ENCODE measurements around the gene CDADC1. TPM values are rescaled to one million over a fixed set of nuclear protein-coding genes. Genes with fewer than 3 reads are reported as not detected.

CDADC1 gene
- total RNA-seq, 6 experiments from 2014 or later = 2.2 to 10.1 (median 5.4) TPM

DNA sequence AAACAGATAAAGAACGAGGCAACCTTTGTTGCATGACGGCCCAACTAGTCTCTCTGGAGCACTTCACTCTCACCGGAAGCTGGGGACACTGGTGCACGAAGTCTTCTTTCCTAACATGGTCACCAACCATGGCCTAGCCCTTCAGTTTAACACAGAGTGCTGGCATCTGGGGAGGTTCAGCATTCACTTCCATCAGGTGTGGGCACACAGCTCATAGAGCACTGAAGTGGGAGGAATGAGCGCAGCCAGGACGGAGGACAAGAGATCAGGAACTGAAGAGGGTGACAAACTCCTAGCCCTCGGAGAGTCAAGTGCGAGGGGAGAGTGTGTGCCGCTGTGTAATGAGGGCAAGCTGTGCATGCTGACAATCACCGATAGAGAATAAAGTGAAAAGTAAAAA is 92.4 kb downstream of the CDADC1 start:
- no peaks in the 10 kb centered on the region for H3K36me3 ChIP-seq
- intact Hi-C loops (cut with DNase I) = no loop called here
- no peak for DNase-seq

DNA sequence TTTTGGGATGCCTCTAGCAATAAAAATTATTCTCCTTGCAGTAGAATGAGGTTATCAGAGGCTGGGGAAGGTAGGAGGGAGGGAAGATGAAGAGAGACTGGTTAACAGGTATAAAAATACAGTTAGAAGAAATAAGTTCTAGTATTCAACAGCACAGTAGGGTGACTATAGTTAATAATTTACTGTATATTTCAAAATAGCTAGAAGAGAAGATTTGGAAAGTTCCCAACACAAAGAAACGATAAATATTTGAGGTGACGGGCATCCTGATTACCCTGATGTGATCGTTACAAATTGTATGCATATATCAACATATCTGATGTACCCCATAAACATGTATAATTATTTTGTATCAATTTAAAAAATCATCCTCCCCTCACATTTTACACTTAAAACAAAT is 93.8 kb downstream of the CDADC1 start:
- TF ChIP-seq POLR2A (IDR thresholded peaks at IDR 0.05) = no peak
- TF ChIP-seq, protein P1, sequence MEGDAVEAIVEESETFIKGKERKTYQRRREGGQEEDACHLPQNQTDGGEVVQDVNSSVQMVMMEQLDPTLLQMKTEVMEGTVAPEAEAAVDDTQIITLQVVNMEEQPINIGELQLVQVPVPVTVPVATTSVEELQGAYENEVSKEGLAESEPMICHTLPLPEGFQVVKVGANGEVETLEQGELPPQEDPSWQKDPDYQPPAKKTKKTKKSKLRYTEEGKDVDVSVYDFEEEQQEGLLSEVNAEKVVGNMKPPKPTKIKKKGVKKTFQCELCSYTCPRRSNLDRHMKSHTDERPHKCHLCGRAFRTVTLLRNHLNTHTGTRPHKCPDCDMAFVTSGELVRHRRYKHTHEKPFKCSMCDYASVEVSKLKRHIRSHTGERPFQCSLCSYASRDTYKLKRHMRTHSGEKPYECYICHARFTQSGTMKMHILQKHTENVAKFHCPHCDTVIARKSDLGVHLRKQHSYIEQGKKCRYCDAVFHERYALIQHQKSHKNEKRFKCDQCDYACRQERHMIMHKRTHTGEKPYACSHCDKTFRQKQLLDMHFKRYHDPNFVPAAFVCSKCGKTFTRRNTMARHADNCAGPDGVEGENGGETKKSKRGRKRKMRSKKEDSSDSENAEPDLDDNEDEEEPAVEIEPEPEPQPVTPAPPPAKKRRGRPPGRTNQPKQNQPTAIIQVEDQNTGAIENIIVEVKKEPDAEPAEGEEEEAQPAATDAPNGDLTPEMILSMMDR (IDR thresholded peaks at IDR 0.05) = no peak
- DNase-seq (no peak), ATAC-seq (peak in 2 of 4 donors; percentile 65 to 75)
- 11% methylated on average over 3 of the region's 3 CpGs for WGBS (ENCODE audit: insufficient coverage, low coverage, low lambda C conversion rate, missing lambda C conversion rate)
- H3K27ac ChIP-seq = no peak overlapping the region
- H3K9me3 ChIP-seq = no peaks in the 10 kb centered on the region
- no peak overlapping the region for H3K4me3 ChIP-seq
- H3K27me3 ChIP-seq = no peaks in the 10 kb centered on the region
- no peaks in the 10 kb centered on the region for H3K36me3 ChIP-seq
- H3K4me1 ChIP-seq = peaks cover 0 to 6% (median 0%) of the 10 kb centered on the region in 4 donors
- intact Hi-C loops (cut with DNase I) = no loop called here

More for the DNA sequence above, 92.4 kb downstream of the CDADC1 start:
- 82% methylated on average over 10 of the region's 10 CpGs for WGBS (ENCODE audit: insufficient coverage, low coverage, low lambda C conversion rate, missing lambda C conversion rate)
- no peak for ATAC-seq
- TF ChIP-seq POLR2A (IDR thresholded peaks at IDR 0.05) = no peak
- TF ChIP-seq, protein P1 (IDR thresholded peaks at IDR 0.05) = no peak
- Histone ChIP-seq H3K27ac (no peak overlapping the region), H3K4me3 (no peak overlapping the region), H3K27me3 (no peaks in the 10 kb centered on the region), H3K4me1 (peaks cover 0 to 6% (median 0%) of the 10 kb centered on the region in 4 donors), H3K9me3 (no peaks in the 10 kb centered on the region)

DNA sequence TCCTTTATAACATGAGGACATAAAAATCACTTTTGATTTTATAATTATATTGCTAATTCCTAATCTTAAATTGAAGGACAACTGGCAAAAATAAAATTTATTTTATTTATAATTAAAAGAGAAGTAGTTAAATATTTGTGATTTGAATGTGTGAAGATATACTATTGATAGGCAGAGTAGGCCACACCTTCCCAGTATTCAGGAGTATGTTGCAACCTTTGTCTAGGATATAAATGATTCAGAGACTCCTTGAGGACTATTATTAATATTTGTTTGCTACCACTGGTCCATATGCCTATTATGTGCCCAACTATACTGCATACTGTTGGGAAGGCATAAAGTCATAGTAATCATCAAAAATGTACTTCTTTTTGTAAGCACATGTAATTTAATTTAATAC is 94.2 kb downstream of the CDADC1 start:
- Histone ChIP-seq H3K4me3 (no peak overlapping the region), H3K36me3 (no peaks in the 10 kb centered on the region), H3K9me3 (no peaks in the 10 kb centered on the region), H3K27me3 (no peaks in the 10 kb centered on the region), H3K4me1 (peaks cover 0 to 6% (median 0%) of the 10 kb centered on the region in 4 donors), H3K27ac (no peak overlapping the region)
- no peak for DNase-seq
- ATAC-seq = peak in 1 of 4 donors; percentile 52
- TF ChIP-seq POLR2A (IDR thresholded peaks at IDR 0.05) = no peak
- TF ChIP-seq, protein P1 (IDR thresholded peaks at IDR 0.05) = no peak
- intact Hi-C loops (cut with DNase I) = no loop called here

DNA sequence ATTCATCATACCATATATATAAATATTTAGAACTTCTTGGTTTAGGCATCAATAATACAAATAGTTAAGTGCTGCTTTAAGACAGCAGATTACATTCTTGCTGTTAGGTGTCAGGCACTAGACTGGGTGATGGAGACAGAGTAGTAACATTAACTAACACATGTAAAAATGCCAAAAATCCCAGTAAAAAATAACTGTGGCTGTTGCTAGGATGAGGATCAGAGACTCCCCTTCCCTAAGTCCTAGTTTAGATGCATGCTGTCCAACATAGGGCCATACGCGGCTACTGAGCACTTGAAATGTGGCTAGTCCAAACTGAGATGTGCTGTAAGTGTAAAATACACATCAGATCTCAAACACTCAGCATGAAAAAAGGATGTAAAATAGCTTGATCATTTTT is 94.7 kb downstream of the CDADC1 start:
- Histone ChIP-seq H3K27me3 (no peaks in the 10 kb centered on the region), H3K27ac (no peak overlapping the region), H3K9me3 (no peaks in the 10 kb centered on the region), H3K36me3 (no peaks in the 10 kb centered on the region), H3K4me3 (no peak overlapping the region), H3K4me1 (peaks cover 0 to 6% (median 0%) of the 10 kb centered on the region in 4 donors)
- TF ChIP-seq POLR2A (IDR thresholded peaks at IDR 0.05) = no peak
- TF ChIP-seq, protein P1 (IDR thresholded peaks at IDR 0.05) = no peak
- 83% methylated on average over 2 of the region's 2 CpGs for WGBS (ENCODE audit: insufficient coverage, low coverage, low lambda C conversion rate, missing lambda C conversion rate)
- intact Hi-C loops (cut with DNase I) = no loop called here
- ATAC-seq = no peak
- no peak for DNase-seq

Other genes starting within 250 kb of the CDADC1 start
- not detected for gene MLNR, start 27.6 kb upstream of the CDADC1 start, total RNA-seq
- 1 to 10 TPM; 1.9 to 4.1 (median 2.8) TPM for gene CAB39L, start 196.1 kb downstream of the CDADC1 start, total RNA-seq
- 1 to 10 TPM; 3.7 to 6.7 (median 4.6) TPM for gene SETDB2, start 196.3 kb downstream of the CDADC1 start, total RNA-seq
- gene PHF11, start 248.0 kb downstream of the CDADC1 start, total RNA-seq = 10 to 100 TPM; 10.8 to 21.4 (median 17.2) TPM

All from right lobe of liver (tissue), 6 donors.